ENCODE measurements around the gene AFF1.

AFF1 gene

GRCh38 chr4:86934771-86935565 is at the start of gene AFF1:
TSS of gene AFF1 (plus strand) at chr4:86935011. CDS start at chr4:86948534, 13,523 bp downstream.
- Histone ChIP-seq H3K4me3 (ENCODE audit: low read length) (peak within 1 kb of the TSS; percentile 46), H3K36me3 (ENCODE audit: control insufficient read depth, insufficient read depth, low read length) (no peaks in the 10 kb centered on the region), H3K27me3 (ENCODE audit: control insufficient read depth, insufficient read depth, low read length) (no peaks in the 10 kb centered on the region), H3K9me3 (ENCODE audit: control insufficient read depth, low read length) (no peaks in the 10 kb centered on the region), H3K9ac (ENCODE audit: low read length) (peak within 1 kb of the TSS; percentile 94), H3K4me1 (ENCODE audit: control insufficient read depth, insufficient read depth, low read length) (peaks cover 18% of the 10 kb centered on the region)

- Histone ChIP-seq H3K4me3 (ENCODE audit: low read length) (no peak overlapping the region), H3K36me3 (ENCODE audit: control insufficient read depth, insufficient read depth, low read length) (no peaks in the 10 kb centered on the region), H3K9me3 (ENCODE audit: control insufficient read depth, low read length) (no peaks in the 10 kb centered on the region), H3K9ac (ENCODE audit: low read length) (no peak overlapping the region), H3K4me1 (ENCODE audit: control insufficient read depth, insufficient read depth, low read length) (no peaks in the 10 kb centered on the region), H3K27me3 (ENCODE audit: control insufficient read depth, insufficient read depth, low read length) (no peaks in the 10 kb centered on the region)
Measured at GRCh38 chr4:86890790-86891189, 44.0 kb upstream of the AFF1 start.

GRCh38 chr4:86891762-86892635 is 42.8 kb upstream of the AFF1 start, which contains the start of gene C4orf36:
TSS of gene C4orf36 (minus strand) at chr4:86892422. CDS start at chr4:86891520, 902 bp downstream.
- Histone ChIP-seq H3K4me1 (ENCODE audit: control insufficient read depth, insufficient read depth, low read length) (no peaks in the 10 kb centered on the region), H3K4me3 (ENCODE audit: low read length) (no peak within 1 kb of the TSS), H3K27me3 (ENCODE audit: control insufficient read depth, insufficient read depth, low read length) (no peaks in the 10 kb centered on the region), H3K36me3 (ENCODE audit: control insufficient read depth, insufficient read depth, low read length) (no peaks in the 10 kb centered on the region), H3K9ac (ENCODE audit: low read length) (peak within 1 kb of the TSS; percentile 49), H3K9me3 (ENCODE audit: control insufficient read depth, low read length) (no peaks in the 10 kb centered on the region)

GRCh38 chr4:86892636-86892960 is 42.2 kb upstream of the AFF1 start:
- Histone ChIP-seq H3K36me3 (ENCODE audit: control insufficient read depth, insufficient read depth, low read length) (no peaks in the 10 kb centered on the region), H3K9ac (ENCODE audit: low read length) (peak overlapping the region; percentile 49), H3K27me3 (ENCODE audit: control insufficient read depth, insufficient read depth, low read length) (no peaks in the 10 kb centered on the region), H3K4me3 (ENCODE audit: low read length) (no peak overlapping the region), H3K9me3 (ENCODE audit: control insufficient read depth, low read length) (no peaks in the 10 kb centered on the region), H3K4me1 (ENCODE audit: control insufficient read depth, insufficient read depth, low read length) (no peaks in the 10 kb centered on the region)

GRCh38 chr4:86893136-86893535 is 41.7 kb upstream of the AFF1 start:
- H3K4me3 ChIP-seq (ENCODE audit: low read length) = no peak overlapping the region

GRCh38 chr4:86894455-86894854 is 40.4 kb upstream of the AFF1 start:
- Histone ChIP-seq H3K9me3 (ENCODE audit: control insufficient read depth, low read length) (no peaks in the 10 kb centered on the region), H3K4me3 (ENCODE audit: low read length) (no peak overlapping the region), H3K9ac (ENCODE audit: low read length) (no peak overlapping the region), H3K36me3 (ENCODE audit: control insufficient read depth, insufficient read depth, low read length) (no peaks in the 10 kb centered on the region), H3K27me3 (ENCODE audit: control insufficient read depth, insufficient read depth, low read length) (no peaks in the 10 kb centered on the region), H3K4me1 (ENCODE audit: control insufficient read depth, insufficient read depth, low read length) (no peaks in the 10 kb centered on the region)

More at GRCh38 chr4:86893136-86893535, 41.7 kb upstream of the AFF1 start:
- Histone ChIP-seq H3K27me3 (ENCODE audit: control insufficient read depth, insufficient read depth, low read length) (no peaks in the 10 kb centered on the region), H3K9me3 (ENCODE audit: control insufficient read depth, low read length) (no peaks in the 10 kb centered on the region), H3K36me3 (ENCODE audit: control insufficient read depth, insufficient read depth, low read length) (no peaks in the 10 kb centered on the region), H3K9ac (ENCODE audit: low read length) (no peak overlapping the region), H3K4me1 (ENCODE audit: control insufficient read depth, insufficient read depth, low read length) (no peaks in the 10 kb centered on the region)

- Histone ChIP-seq H3K9me3 (ENCODE audit: control insufficient read depth, low read length) (no peaks in the 10 kb centered on the region), H3K36me3 (ENCODE audit: control insufficient read depth, insufficient read depth, low read length) (no peaks in the 10 kb centered on the region), H3K4me3 (ENCODE audit: low read length) (no peak overlapping the region), H3K27me3 (ENCODE audit: control insufficient read depth, insufficient read depth, low read length) (no peaks in the 10 kb centered on the region), H3K9ac (ENCODE audit: low read length) (no peak overlapping the region), H3K4me1 (ENCODE audit: control insufficient read depth, insufficient read depth, low read length) (no peaks in the 10 kb centered on the region)
Measured at GRCh38 chr4:86895692-86896488, 38.9 kb upstream of the AFF1 start.

GRCh38 chr4:86896596-86896995 is 38.2 kb upstream of the AFF1 start:
- no peaks in the 10 kb centered on the region for H3K27me3 ChIP-seq (ENCODE audit: control insufficient read depth, insufficient read depth, low read length)

GRCh38 chr4:86898562-86898961 is 36.2 kb upstream of the AFF1 start:
- H3K9ac ChIP-seq (ENCODE audit: low read length) = no peak overlapping the region
- H3K27me3 ChIP-seq (ENCODE audit: control insufficient read depth, insufficient read depth, low read length) = no peaks in the 10 kb centered on the region
- no peaks in the 10 kb centered on the region for H3K36me3 ChIP-seq (ENCODE audit: control insufficient read depth, insufficient read depth, low read length)
- H3K9me3 ChIP-seq (ENCODE audit: control insufficient read depth, low read length) = no peaks in the 10 kb centered on the region
- no peak overlapping the region for H3K4me3 ChIP-seq (ENCODE audit: low read length)
- H3K4me1 ChIP-seq (ENCODE audit: control insufficient read depth, insufficient read depth, low read length) = no peaks in the 10 kb centered on the region

More at GRCh38 chr4:86896596-86896995, 38.2 kb upstream of the AFF1 start:
- H3K36me3 ChIP-seq (ENCODE audit: control insufficient read depth, insufficient read depth, low read length) = no peaks in the 10 kb centered on the region
- H3K9me3 ChIP-seq (ENCODE audit: control insufficient read depth, low read length) = no peaks in the 10 kb centered on the region
- H3K4me1 ChIP-seq (ENCODE audit: control insufficient read depth, insufficient read depth, low read length) = no peaks in the 10 kb centered on the region
- H3K4me3 ChIP-seq (ENCODE audit: low read length) = no peak overlapping the region
- no peak overlapping the region for H3K9ac ChIP-seq (ENCODE audit: low read length)

- H3K9ac ChIP-seq (ENCODE audit: low read length) = no peak overlapping the region
- no peaks in the 10 kb centered on the region for H3K36me3 ChIP-seq (ENCODE audit: control insufficient read depth, insufficient read depth, low read length)
- no peak overlapping the region for H3K4me3 ChIP-seq (ENCODE audit: low read length)
- H3K9me3 ChIP-seq (ENCODE audit: control insufficient read depth, low read length) = no peaks in the 10 kb centered on the region
- no peaks in the 10 kb centered on the region for H3K4me1 ChIP-seq (ENCODE audit: control insufficient read depth, insufficient read depth, low read length)
- H3K27me3 ChIP-seq (ENCODE audit: control insufficient read depth, insufficient read depth, low read length) = no peaks in the 10 kb centered on the region
Measured at GRCh38 chr4:86901864-86902263, 32.9 kb upstream of the AFF1 start.

- Histone ChIP-seq H3K9me3 (ENCODE audit: control insufficient read depth, low read length) (no peaks in the 10 kb centered on the region), H3K27me3 (ENCODE audit: control insufficient read depth, insufficient read depth, low read length) (no peaks in the 10 kb centered on the region), H3K4me1 (ENCODE audit: control insufficient read depth, insufficient read depth, low read length) (no peaks in the 10 kb centered on the region), H3K36me3 (ENCODE audit: control insufficient read depth, insufficient read depth, low read length) (no peaks in the 10 kb centered on the region), H3K9ac (ENCODE audit: low read length) (no peak overlapping the region), H3K4me3 (ENCODE audit: low read length) (no peak overlapping the region)
Measured at GRCh38 chr4:86908251-86908657, 26.6 kb upstream of the AFF1 start.

Measured in mucosa of stomach (tissue), 1 donor.